HT-29 (cell line): Measurements from ENCODE around the gene FBXW11. TPM values are rescaled to one million over a fixed set of nuclear protein-coding genes. Genes with fewer than 3 reads are reported as not detected.
A peak's percentile ranks its signal among the peaks of the same experiment; 100 is the strongest.

ENCODE experiments used
- DNase-seq: peaks from one replicate; pipeline ENCODE4 v3.0.0-alpha.2; 2015; ENCODE audit warnings: low spot score
- total RNA-seq: library from RNA; depleted of rRNA; stranded (reverse); fragments of >200 nt; shearing (Covaris generic); gene quantifications from 2 replicates; pipeline ENCODE4 v1.2.3, GENCODE V29; 2014

The FBXW11 gene
- total RNA-seq, 1 experiment from 2014 or later: 30.4 TPM

- peak; percentile 27 for DNase-seq
These were observed 13.8 kb upstream of the FBXW11 start for GRCh38 chr5:172020110-172020786.

- no peak for DNase-seq
These were observed 8.9 kb upstream of the FBXW11 start for GRCh38 chr5:172015346-172015745.

GRCh38 chr5:172010278-172010677 is 3.8 kb upstream of the FBXW11 start:
- DNase-seq: peak; percentile 25

DNA sequence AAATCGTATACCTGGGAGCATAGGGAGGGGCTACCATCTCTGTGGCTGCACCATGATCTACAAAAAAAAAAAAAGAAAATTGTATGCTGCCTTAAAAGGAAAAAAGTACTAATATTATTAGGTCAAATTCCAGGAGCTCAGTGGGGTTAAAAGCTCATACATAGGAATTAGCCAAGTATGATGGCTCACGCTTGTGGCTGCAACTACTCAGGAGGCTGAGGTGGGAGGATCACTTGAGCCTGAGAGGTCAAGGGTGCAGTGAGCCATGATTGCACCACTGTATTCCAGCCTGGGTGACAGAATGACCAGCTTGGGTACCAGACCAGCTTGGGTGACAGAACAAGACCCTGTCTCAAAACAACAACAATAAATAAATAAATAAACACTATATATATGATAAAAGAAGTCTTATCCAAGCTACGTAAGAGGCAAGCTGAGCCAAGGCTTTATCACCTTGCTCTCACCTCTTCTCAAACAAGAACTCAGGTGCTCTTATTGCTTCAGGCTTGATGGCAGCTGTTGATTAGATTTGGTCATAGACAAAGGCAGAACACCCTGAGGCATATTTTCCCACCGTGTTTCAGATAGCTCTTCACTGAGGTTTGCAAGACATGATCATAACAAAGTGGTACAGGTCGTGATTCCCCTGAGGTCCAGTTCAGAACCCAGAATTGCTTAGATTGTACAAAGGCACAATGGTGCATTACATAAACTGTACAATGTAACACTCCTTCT is 3.3 kb upstream of the FBXW11 start:
- DNase-seq: no peak

- DNase-seq: no peak
These were observed 2.3 kb upstream of the FBXW11 start for GRCh38 chr5:172008689-172009141.

DNA sequence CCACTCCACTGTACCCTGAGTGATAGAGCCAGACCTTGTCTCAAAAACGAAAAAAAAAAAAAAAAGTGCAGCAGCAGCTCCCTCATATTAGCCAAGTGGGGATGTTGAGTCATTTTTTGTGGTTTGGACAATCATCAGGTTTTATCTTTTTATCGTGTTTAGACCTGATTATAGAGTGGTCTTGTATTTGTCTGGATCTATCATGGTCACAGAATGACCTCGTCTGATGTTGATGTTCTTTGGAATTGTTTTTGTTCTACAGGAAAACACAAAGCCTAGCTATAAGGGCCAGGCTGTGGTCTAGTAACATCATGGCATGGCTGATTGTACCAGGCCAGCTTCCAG is 1.6 kb upstream of the FBXW11 start:
- DNase-seq: no peak

GRCh38 chr5:172007175-172008110 is 1.0 kb upstream of the FBXW11 start:
- peak; percentile 43 for DNase-seq

DNA sequence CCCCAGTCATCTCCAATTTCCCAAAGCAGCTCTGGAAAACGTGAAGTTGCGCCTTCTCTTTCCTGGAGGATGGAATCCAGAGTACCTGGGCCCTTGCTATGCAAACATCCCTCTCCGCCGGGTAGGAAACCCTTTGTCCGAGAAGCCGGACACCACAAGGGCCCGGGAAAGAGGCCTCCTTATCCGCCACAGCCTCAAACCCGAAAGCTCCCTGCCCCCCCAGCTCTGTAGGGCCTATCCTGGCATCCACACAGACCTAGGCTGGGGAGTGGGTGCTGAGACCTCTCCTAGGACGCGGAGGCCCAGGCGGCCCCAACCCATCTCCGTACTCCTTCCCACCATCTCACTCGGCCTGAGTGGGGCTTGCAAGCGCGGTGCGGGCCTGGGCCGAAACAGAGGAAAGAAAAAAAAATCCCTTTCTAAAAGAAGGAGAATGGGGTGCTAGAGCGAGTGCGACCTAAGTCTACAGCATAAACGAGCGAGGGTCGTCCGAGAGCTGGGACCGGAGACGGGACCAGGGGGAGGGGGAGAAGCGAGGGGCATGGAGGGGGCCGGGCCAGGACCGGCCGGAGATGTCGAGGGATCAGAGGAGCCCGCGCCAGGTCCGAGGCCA is 624 bp downstream of the FBXW11 start:
- peak; percentile 54 for DNase-seq

GRCh38 chr5:172004824-172005237 is 1.6 kb downstream of the FBXW11 start:
- peak; percentile 38 for DNase-seq

DNA sequence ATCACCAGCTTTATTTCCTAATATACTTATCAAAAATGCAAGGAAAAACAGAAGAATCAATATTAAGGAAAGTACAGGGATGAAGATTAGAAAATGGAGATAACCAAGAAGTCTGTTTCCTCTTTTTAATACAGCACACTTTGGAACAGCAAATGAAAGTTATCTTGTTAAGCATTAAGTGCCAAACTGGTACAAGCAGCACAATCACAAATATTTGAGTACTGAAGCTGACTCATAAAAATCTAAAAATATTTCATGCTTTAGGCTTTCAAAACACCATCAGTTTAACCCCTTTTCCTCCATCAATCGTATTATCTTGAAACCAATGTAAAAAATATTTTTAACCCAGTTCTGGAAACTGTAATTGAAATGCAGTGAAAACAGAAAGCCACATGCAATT is 2.7 kb downstream of the FBXW11 start:
- DNase-seq: no peak

- peak; percentile 11 for DNase-seq
These were observed 3.5 kb downstream of the FBXW11 start for GRCh38 chr5:172002840-172003512.

- peak; percentile 42 for DNase-seq
These were observed 4.1 kb downstream of the FBXW11 start for GRCh38 chr5:172002310-172002709.

GRCh38 chr5:171999877-172000276 is 6.6 kb downstream of the FBXW11 start:
- no peak for DNase-seq

- no peak for DNase-seq
These were observed 7.3 kb downstream of the FBXW11 start for GRCh38 chr5:171999100-171999499.

DNA sequence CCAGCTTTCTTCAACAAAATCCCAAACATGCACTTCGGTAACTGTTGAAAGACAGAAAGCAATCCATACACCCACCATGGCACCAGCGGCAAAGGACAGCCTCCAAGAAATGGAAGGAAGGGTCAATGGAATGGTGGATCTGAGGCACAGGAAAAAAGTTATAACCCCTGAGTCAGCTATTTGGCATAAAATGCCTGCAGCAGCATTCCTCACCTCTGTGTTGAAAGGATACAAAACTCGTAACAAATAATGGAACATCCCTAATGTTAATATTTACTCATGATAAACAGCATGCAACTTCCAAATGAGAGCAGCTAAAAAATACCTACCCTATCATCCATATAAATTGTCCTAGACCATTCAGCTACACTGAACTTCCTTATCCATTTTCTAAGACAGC is 9.4 kb downstream of the FBXW11 start:
- DNase-seq: no peak

GRCh38 chr5:171992813-171993212 is 13.6 kb downstream of the FBXW11 start:
- DNase-seq: no peak

DNA sequence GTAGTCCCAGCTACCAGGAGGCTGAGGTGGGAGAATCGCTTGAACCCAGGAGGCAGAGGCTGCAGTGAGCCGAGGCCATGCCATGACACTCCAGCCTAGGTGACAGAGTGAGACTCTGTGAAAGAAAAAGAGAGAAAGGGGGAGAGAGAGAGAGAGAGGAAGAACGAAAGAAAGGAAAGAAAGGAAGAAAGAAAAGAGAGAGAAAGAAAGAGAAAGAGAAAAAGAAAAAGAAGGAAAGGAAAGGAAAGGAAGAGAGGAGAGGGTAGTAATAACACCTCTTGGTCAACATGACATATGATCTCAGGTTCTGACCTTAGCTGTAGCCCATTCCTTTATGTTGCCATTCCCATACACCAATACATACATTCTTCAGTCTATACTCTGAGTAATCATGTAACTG is 14.1 kb downstream of the FBXW11 start:
- no peak for DNase-seq

- DNase-seq: no peak
These were observed 15.8 kb downstream of the FBXW11 start for GRCh38 chr5:171990713-171991015.

DNA sequence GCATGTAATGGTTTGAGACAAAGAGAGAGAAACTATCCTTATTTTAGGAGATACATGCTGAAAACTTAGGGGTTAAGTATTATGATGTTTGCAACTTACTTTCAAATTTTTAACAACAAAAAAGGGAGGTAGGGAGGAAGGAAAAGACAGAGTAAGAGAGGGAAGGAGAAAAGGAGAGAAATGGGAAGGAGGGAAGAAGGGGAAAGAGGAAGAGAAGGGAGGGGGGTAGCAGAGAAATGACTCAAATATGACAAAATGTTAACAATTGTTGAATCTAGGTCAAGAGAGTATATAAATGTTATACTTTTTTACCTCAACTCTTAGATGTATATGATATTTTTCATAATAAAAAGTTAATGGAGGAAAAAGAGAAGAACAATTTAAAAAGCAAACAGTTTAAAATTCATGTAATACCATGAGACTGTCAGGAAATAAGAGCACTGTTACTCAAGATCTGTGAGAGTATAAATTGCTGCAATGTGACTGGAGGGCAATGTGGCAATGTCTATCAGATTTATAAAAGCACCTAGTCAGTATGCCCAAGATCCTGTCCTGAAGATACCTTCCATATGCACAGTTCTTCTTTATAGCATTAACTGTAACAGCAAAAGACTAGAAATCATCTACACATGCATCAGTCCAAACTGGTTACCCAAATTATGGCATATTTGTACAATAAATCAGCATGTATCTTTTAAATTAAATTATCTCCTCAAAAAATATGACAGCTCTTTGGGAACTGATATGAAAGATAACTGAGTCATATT is 16.3 kb downstream of the FBXW11 start:
- DNase-seq: no peak

GRCh38 chr5:171989276-171989675 is 17.2 kb downstream of the FBXW11 start:
- DNase-seq: no peak

- DNase-seq: no peak
These were observed 19.7 kb downstream of the FBXW11 start for GRCh38 chr5:171986772-171987171.
